ENCODE measurements around the gene XRRA1. TPM values are rescaled to one million over a fixed set of nuclear protein-coding genes. Genes with fewer than 3 reads are reported as not detected.

Gene XRRA1
- total RNA-seq, 1 experiment from 2014 or later = 10.4 TPM

DNA sequence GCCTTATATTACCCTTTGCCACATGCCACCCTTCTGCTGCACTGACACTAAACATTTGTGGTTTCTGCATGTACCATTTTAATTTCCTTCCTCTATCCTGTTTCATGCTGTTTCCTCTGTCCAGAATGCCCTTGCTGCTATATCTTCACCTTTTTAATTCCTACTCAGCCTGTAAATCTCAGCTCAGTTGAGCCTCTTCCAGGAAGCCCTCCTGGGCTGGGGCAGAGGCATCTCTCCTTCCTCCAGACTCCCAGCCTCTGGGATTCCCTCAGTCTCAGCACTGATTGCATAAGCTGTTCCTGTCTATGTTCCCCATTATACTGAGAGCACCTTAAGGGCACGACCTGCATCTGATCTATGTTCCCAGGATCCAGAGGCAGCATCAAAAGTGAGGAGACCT is 101.5 kb downstream of the XRRA1 start:
- TF ChIP-seq JUN (CRISPR knock-in tag; IDR thresholded peaks at IDR 0.05) = no peak
- no peak for TF ChIP-seq RORB (CRISPR knock-in tag; IDR thresholded peaks at IDR 0.05)
- TF ChIP-seq, protein P1, sequence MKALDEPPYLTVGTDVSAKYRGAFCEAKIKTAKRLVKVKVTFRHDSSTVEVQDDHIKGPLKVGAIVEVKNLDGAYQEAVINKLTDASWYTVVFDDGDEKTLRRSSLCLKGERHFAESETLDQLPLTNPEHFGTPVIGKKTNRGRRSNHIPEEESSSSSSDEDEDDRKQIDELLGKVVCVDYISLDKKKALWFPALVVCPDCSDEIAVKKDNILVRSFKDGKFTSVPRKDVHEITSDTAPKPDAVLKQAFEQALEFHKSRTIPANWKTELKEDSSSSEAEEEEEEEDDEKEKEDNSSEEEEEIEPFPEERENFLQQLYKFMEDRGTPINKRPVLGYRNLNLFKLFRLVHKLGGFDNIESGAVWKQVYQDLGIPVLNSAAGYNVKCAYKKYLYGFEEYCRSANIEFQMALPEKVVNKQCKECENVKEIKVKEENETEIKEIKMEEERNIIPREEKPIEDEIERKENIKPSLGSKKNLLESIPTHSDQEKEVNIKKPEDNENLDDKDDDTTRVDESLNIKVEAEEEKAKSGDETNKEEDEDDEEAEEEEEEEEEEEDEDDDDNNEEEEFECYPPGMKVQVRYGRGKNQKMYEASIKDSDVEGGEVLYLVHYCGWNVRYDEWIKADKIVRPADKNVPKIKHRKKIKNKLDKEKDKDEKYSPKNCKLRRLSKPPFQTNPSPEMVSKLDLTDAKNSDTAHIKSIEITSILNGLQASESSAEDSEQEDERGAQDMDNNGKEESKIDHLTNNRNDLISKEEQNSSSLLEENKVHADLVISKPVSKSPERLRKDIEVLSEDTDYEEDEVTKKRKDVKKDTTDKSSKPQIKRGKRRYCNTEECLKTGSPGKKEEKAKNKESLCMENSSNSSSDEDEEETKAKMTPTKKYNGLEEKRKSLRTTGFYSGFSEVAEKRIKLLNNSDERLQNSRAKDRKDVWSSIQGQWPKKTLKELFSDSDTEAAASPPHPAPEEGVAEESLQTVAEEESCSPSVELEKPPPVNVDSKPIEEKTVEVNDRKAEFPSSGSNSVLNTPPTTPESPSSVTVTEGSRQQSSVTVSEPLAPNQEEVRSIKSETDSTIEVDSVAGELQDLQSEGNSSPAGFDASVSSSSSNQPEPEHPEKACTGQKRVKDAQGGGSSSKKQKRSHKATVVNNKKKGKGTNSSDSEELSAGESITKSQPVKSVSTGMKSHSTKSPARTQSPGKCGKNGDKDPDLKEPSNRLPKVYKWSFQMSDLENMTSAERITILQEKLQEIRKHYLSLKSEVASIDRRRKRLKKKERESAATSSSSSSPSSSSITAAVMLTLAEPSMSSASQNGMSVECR (CRISPR knock-in tag; IDR thresholded peaks at IDR 0.05; ENCODE audit: borderline replicate concordance) = no peak
- no peak for TF ChIP-seq ZNF232 (CRISPR knock-in tag; IDR thresholded peaks at IDR 0.05)
- TF ChIP-seq, protein P2, sequence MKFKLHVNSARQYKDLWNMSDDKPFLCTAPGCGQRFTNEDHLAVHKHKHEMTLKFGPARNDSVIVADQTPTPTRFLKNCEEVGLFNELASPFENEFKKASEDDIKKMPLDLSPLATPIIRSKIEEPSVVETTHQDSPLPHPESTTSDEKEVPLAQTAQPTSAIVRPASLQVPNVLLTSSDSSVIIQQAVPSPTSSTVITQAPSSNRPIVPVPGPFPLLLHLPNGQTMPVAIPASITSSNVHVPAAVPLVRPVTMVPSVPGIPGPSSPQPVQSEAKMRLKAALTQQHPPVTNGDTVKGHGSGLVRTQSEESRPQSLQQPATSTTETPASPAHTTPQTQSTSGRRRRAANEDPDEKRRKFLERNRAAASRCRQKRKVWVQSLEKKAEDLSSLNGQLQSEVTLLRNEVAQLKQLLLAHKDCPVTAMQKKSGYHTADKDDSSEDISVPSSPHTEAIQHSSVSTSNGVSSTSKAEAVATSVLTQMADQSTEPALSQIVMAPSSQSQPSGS (CRISPR knock-in tag; IDR thresholded peaks at IDR 0.05; ENCODE audit: borderline replicate concordance, low read depth) = no peak
- no peak for TF ChIP-seq ETV6 (CRISPR knock-in tag; IDR thresholded peaks at IDR 0.05)
- no peak for TF ChIP-seq GABPB1 (CRISPR knock-in tag; IDR thresholded peaks at IDR 0.05)
- no peak for TF ChIP-seq CREM (CRISPR knock-in tag; IDR thresholded peaks at IDR 0.05)

DNA sequence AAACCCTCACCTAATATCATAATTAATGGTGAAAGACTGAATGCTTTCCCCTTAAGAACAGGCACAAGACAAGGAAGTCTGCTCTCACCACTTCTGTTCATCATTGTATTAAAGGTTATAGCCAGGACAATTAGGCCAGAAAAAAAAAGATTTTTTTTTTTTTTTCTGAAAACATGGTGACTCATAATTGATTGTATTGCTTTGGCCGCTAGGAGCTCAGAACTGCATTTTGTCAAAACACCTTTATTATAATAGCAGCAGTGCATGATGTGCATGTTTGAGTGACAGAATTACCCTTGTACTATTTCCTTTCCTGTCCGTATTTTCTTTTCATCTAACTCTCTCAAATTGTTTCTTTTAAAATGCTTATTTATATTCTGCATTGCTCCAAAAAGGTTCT is 102.1 kb downstream of the XRRA1 start:
- H3K36me3 Mint-ChIP-seq = peaks cover 9% of the 10 kb centered on the region
- ATAC-seq (no peak), DNase-seq (ENCODE audit: low spot score) (no peak)
- H3K27ac Mint-ChIP-seq = no peak overlapping the region
- peaks cover 21% of the 10 kb centered on the region for H3K4me1 Mint-ChIP-seq
- H3K4me3 Mint-ChIP-seq = no peak overlapping the region
- POLR2A ChIA-PET = no interaction called here
- CTCF ChIA-PET = interaction anchor here (0.6 to 1.3 kb wide), 3 partner anchors 63 to 679 kb away, joined by 3 to 5 read pairs (median 3); no protein-coding TSS in a partner anchor
- H3K9me3 Mint-ChIP-seq = no peaks in the 10 kb centered on the region
- no peaks in the 10 kb centered on the region for H3K27me3 Mint-ChIP-seq (ENCODE audit: low read depth)
- no peak for TF ChIP-seq SP1 (CRISPR knock-in tag; conservative IDR thresholded peaks at IDR 0.05)
- no peak for TF ChIP-seq MYBL2 (CRISPR knock-in tag; IDR thresholded peaks at IDR 0.05)
- no peak for TF ChIP-seq TEAD1 (CRISPR knock-in tag; IDR thresholded peaks at IDR 0.05)
- TF ChIP-seq, protein P3, sequence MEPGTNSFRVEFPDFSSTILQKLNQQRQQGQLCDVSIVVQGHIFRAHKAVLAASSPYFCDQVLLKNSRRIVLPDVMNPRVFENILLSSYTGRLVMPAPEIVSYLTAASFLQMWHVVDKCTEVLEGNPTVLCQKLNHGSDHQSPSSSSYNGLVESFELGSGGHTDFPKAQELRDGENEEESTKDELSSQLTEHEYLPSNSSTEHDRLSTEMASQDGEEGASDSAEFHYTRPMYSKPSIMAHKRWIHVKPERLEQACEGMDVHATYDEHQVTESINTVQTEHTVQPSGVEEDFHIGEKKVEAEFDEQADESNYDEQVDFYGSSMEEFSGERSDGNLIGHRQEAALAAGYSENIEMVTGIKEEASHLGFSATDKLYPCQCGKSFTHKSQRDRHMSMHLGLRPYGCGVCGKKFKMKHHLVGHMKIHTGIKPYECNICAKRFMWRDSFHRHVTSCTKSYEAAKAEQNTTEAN (CRISPR knock-in tag; IDR thresholded peaks at IDR 0.05) = no peak
- TF ChIP-seq FOXJ3 (CRISPR knock-in tag; IDR thresholded peaks at IDR 0.05; ENCODE audit: borderline replicate concordance) = no peak
- TF ChIP-seq, protein P4, sequence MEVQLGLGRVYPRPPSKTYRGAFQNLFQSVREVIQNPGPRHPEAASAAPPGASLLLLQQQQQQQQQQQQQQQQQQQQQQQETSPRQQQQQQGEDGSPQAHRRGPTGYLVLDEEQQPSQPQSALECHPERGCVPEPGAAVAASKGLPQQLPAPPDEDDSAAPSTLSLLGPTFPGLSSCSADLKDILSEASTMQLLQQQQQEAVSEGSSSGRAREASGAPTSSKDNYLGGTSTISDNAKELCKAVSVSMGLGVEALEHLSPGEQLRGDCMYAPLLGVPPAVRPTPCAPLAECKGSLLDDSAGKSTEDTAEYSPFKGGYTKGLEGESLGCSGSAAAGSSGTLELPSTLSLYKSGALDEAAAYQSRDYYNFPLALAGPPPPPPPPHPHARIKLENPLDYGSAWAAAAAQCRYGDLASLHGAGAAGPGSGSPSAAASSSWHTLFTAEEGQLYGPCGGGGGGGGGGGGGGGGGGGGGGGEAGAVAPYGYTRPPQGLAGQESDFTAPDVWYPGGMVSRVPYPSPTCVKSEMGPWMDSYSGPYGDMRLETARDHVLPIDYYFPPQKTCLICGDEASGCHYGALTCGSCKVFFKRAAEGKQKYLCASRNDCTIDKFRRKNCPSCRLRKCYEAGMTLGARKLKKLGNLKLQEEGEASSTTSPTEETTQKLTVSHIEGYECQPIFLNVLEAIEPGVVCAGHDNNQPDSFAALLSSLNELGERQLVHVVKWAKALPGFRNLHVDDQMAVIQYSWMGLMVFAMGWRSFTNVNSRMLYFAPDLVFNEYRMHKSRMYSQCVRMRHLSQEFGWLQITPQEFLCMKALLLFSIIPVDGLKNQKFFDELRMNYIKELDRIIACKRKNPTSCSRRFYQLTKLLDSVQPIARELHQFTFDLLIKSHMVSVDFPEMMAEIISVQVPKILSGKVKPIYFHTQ (CRISPR knock-in tag; IDR thresholded peaks at IDR 0.05) = no peak

More for the DNA sequence above, 101.5 kb downstream of the XRRA1 start:
- Mint-ChIP-seq H3K4me1 (peaks cover 21% of the 10 kb centered on the region), H3K4me3 (no peak overlapping the region), H3K9me3 (no peaks in the 10 kb centered on the region), H3K27ac (no peak overlapping the region), H3K27me3 (ENCODE audit: low read depth) (no peaks in the 10 kb centered on the region), H3K36me3 (peaks cover 9% of the 10 kb centered on the region)
- ATAC-seq = no peak
- ChIA-PET CTCF (interaction anchor here (0.6 to 1.3 kb wide), 3 partner anchors 62 to 678 kb away, joined by 3 to 5 read pairs (median 3); no protein-coding TSS in a partner anchor), POLR2A (no interaction called here)
- DNase-seq (ENCODE audit: low spot score) = no peak

Measured in WTC11 (cell line).